Activated naive CD4-positive, alpha-beta T cell treated with Interleukin-2 at 50 U/mL for 16 hours (primary cell): ENCODE measurements around the gene MAFB.
A peak's percentile ranks its signal among the peaks of the same experiment; 100 is the strongest.
"Not testable (repeated sequence)": the region's sequence is repeated elsewhere in the genome, so short reads cannot be mapped to it uniquely, and the experiment has no call there.

Experiments
- DNase-seq: peaks from one replicate; pipeline ENCODE4 v3.0.0-alpha.2; 2020

Gene MAFB

GRCh38 chr20:40689100-40689942 is at the start of gene MAFB:
MAFB (minus strand) TSS chr20:40689236; CDS start chr20:40688850, 386 bp downstream.
- DNase-seq: peak; percentile 27

GRCh38 chr20:40736468-40736867 is 47.4 kb upstream of the MAFB start:
- not testable (repeated sequence) for DNase-seq

- DNase-seq: no peak
These were observed 40.0 kb upstream of the MAFB start for GRCh38 chr20:40728996-40729395.

- no peak for DNase-seq
These were observed 39.4 kb upstream of the MAFB start for GRCh38 chr20:40728470-40728869.

GRCh38 chr20:40727960-40728359 is 38.9 kb upstream of the MAFB start:
- DNase-seq: no peak

- no peak for DNase-seq
These were observed 37.7 kb upstream of the MAFB start for GRCh38 chr20:40726776-40727175.

- DNase-seq: no peak
These were observed 35.5 kb upstream of the MAFB start for GRCh38 chr20:40724566-40724965.

GRCh38 chr20:40720826-40721225 is 31.8 kb upstream of the MAFB start:
- no peak for DNase-seq

- DNase-seq: no peak
These were observed 31.1 kb upstream of the MAFB start for GRCh38 chr20:40720099-40720498.

GRCh38 chr20:40718982-40719729 is 30.1 kb upstream of the MAFB start:
- no peak for DNase-seq

- DNase-seq: no peak
These were observed 29.4 kb upstream of the MAFB start for GRCh38 chr20:40718214-40718977.

- no peak for DNase-seq
These were observed 28.4 kb upstream of the MAFB start for GRCh38 chr20:40717343-40717865.

GRCh38 chr20:40715491-40715890 is 26.5 kb upstream of the MAFB start:
- DNase-seq: no peak

- no peak for DNase-seq
These were observed 25.9 kb upstream of the MAFB start for GRCh38 chr20:40714916-40715315.

GRCh38 chr20:40714109-40714508 is 25.1 kb upstream of the MAFB start:
- no peak for DNase-seq

- no peak for DNase-seq
These were observed 24.5 kb upstream of the MAFB start for GRCh38 chr20:40713508-40713907.

GRCh38 chr20:40711079-40711478 is 22.0 kb upstream of the MAFB start:
- DNase-seq: no peak

GRCh38 chr20:40710603-40711002 is 21.6 kb upstream of the MAFB start:
- DNase-seq: no peak

- no peak for DNase-seq
These were observed 18.0 kb upstream of the MAFB start for GRCh38 chr20:40706977-40707582.

- DNase-seq: no peak
These were observed 16.4 kb upstream of the MAFB start for GRCh38 chr20:40705413-40705812.

- no peak for DNase-seq
These were observed 15.8 kb upstream of the MAFB start for GRCh38 chr20:40704828-40705227.

- no peak for DNase-seq
These were observed 15.0 kb upstream of the MAFB start for GRCh38 chr20:40703975-40704530.
